ENCODE results near the gene ASIC4. TPM values are rescaled to one million over a fixed set of nuclear protein-coding genes. Genes with fewer than 3 reads are reported as not detected.

ASIC4 gene
- total and polyA plus RNA-seq, 12 donors = 0.15 to 16.3 (median 1.1) TPM; not detected in 4

GRCh38 chr2:219500135-219500534, 14.1 kb upstream of the ASIC4 start:
- 89 to 92% (median 90%) methylated on average over 2 of the region's 2 CpGs for WGBS, 4 donors
- no peak overlapping the region for H3K27ac ChIP-seq
- intact Hi-C loops (cut with DNase I) = no loop called here
- TF ChIP-seq POLR2A (IDR thresholded peaks at IDR 0.05) (no peak), CTCF (IDR thresholded peaks at IDR 0.05) (no peak)
- H3K27me3 ChIP-seq = peaks cover 3% of the 10 kb centered on the region
- no peak overlapping the region for H3K4me3 ChIP-seq
- no peaks in the 10 kb centered on the region for H3K9me3 ChIP-seq (replicated peaks in 1 of 3)
- peaks cover 0 to 19% of the 10 kb centered on the region in 2 donors for H3K36me3 ChIP-seq (replicated peaks in 1 of 2)
- no peak for DNase-seq
- H3K4me1 ChIP-seq (replicated peaks in 1 of 2) = peaks cover 6 to 30% of the 10 kb centered on the region in 2 donors

- DNase-seq = no peak
- Histone ChIP-seq H3K4me3 (no peak overlapping the region), H3K4me1 (replicated peaks in 1 of 2) (peaks cover 6 to 23% of the 10 kb centered on the region in 2 donors), H3K27ac (no peak overlapping the region), H3K27me3 (no peaks in the 10 kb centered on the region), H3K9me3 (replicated peaks in 1 of 3) (no peaks in the 10 kb centered on the region), H3K36me3 (replicated peaks in 1 of 2) (peaks cover 0 to 35% of the 10 kb centered on the region in 2 donors)
- no peak for TF ChIP-seq POLR2A (IDR thresholded peaks at IDR 0.05)
- WGBS, 4 donors = 90 to 96% (median 92%) methylated on average over 12 to 14 of the region's 14 CpGs
- intact Hi-C loops (cut with DNase I) = no loop called here
These were observed 12.4 kb upstream of the ASIC4 start for GRCh38 chr2:219501849-219502248.

DNA sequence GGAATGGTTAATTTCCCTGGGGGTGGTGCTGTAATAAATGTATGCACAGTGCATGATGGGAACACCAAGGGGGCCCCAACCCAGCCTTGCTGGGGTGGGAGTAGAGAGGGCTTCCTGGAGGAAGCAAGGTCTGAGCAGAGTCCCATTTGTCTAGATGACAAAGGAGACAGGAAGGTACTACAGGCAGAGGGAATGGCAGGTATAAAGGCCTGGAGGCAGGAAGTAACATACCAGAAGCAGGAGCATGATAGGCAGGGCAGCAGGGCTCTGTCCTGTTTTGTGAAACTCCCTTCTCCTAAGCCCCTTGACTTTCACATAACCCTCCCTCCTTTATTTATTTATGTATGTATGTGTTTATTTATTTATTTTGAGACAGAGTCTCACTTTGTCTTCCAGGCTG, 11.7 kb upstream of the ASIC4 start:
- no peak for DNase-seq
- Histone ChIP-seq H3K4me3 (no peak overlapping the region), H3K4me1 (replicated peaks in 1 of 2) (peaks cover 6 to 16% of the 10 kb centered on the region in 2 donors), H3K27me3 (no peaks in the 10 kb centered on the region), H3K36me3 (replicated peaks in 1 of 2) (peaks cover 0 to 35% of the 10 kb centered on the region in 2 donors), H3K27ac (no peak overlapping the region), H3K9me3 (replicated peaks in 1 of 3) (no peaks in the 10 kb centered on the region)
- intact Hi-C loops (cut with DNase I) = no loop called here
- TF ChIP-seq CTCF (IDR thresholded peaks at IDR 0.05) = no peak
- TF ChIP-seq POLR2A (IDR thresholded peaks at IDR 0.05) = no peak

GRCh38 chr2:219505585-219505984, 8.7 kb upstream of the ASIC4 start:
- WGBS, 4 donors = 80 to 91% (median 89%) methylated on average over 3 to 9 of the region's 9 CpGs
- Histone ChIP-seq H3K27me3 (no peaks in the 10 kb centered on the region), H3K9me3 (replicated peaks in 1 of 3) (no peaks in the 10 kb centered on the region), H3K27ac (peak overlapping the region in 1 of 5 donors; percentile 64), H3K4me1 (replicated peaks in 1 of 2) (peaks cover 0 to 6% of the 10 kb centered on the region in 2 donors), H3K36me3 (replicated peaks in 1 of 2) (peaks cover 0 to 35% of the 10 kb centered on the region in 2 donors), H3K4me3 (no peak overlapping the region)
- no peak for DNase-seq
- TF ChIP-seq CTCF (IDR thresholded peaks at IDR 0.05) (no peak), POLR2A (IDR thresholded peaks at IDR 0.05) (no peak)
- intact Hi-C loops (cut with DNase I) = no loop called here

- WGBS, 4 donors = 86 to 92% (median 90%) methylated on average over 17 to 23 of the region's 23 CpGs
- DNase-seq = no peak
- intact Hi-C loops (cut with DNase I) = no loop called here
- Histone ChIP-seq H3K4me3 (no peak overlapping the region), H3K4me1 (replicated peaks in 1 of 2) (peaks cover 0 to 6% of the 10 kb centered on the region in 2 donors), H3K27ac (peak overlapping the region in 1 of 5 donors; percentile 64), H3K27me3 (no peaks in the 10 kb centered on the region), H3K36me3 (replicated peaks in 1 of 2) (peaks cover 0 to 35% of the 10 kb centered on the region in 2 donors), H3K9me3 (replicated peaks in 1 of 3) (no peaks in the 10 kb centered on the region)
- no peak for TF ChIP-seq CTCF (IDR thresholded peaks at IDR 0.05)
- no peak for TF ChIP-seq POLR2A (IDR thresholded peaks at IDR 0.05)
These were observed 8.0 kb upstream of the ASIC4 start for GRCh38 chr2:219506153-219506801.

Measured in adrenal gland (tissue), 12 donors.